Measurements from ENCODE around the gene GLG1. TPM values are rescaled to one million over a fixed set of nuclear protein-coding genes. Genes with fewer than 3 reads are reported as not detected.
A peak's percentile ranks its signal among the peaks of the same experiment; 100 is the strongest.

The GLG1 gene
- total RNA-seq, 1 donor from 2014 or later, result 153 TPM

GRCh38 chr16:74450967-74451760, 155.8 kb downstream of the GLG1 start:
- Mint-ChIP-seq H3K27ac (ENCODE audit: unreplicated experiment) (no peak overlapping the region), H3K27me3 (ENCODE audit: low read depth, unreplicated experiment) (no peaks in the 10 kb centered on the region), H3K4me1 (ENCODE audit: low read depth, unreplicated experiment) (peaks cover 37% of the 10 kb centered on the region), H3K9me3 (ENCODE audit: unreplicated experiment) (no peaks in the 10 kb centered on the region), H3K36me3 (ENCODE audit: low read depth, unreplicated experiment) (peaks cover 40% of the 10 kb centered on the region), H3K4me3 (ENCODE audit: unreplicated experiment) (no peak overlapping the region)
- H3K27me3 ChIP-seq (ENCODE audit: insufficient read depth, low read length), result no peaks in the 10 kb centered on the region
- H3K79me2 ChIP-seq (ENCODE audit: insufficient read depth, low read length), result peaks cover 5% of the 10 kb centered on the region
- H3K9me3 ChIP-seq (ENCODE audit: insufficient read depth, low read depth, low read length), result no peaks in the 10 kb centered on the region
- peaks cover 43% of the 10 kb centered on the region for H3K4me1 ChIP-seq (ENCODE audit: insufficient read depth, low read length)
- no peak for TF ChIP-seq EZH2 (IDR thresholded peaks at IDR 0.05; ENCODE audit: insufficient read depth, low read length)
- no peak for TF ChIP-seq CTCF (IDR thresholded peaks at IDR 0.05; ENCODE audit: insufficient read depth, low read depth, low read length)
- no peak for FAIRE-seq
- H3K27ac ChIP-seq (ENCODE audit: low read depth, low read length), result no peak overlapping the region
- no peak overlapping the region for H3K9ac ChIP-seq (ENCODE audit: low read length)
- peaks cover 12% of the 10 kb centered on the region for H3K36me3 ChIP-seq (ENCODE audit: insufficient read depth, low read length)
- no peak for DNase-seq (ENCODE audit: low read depth)
- no peak overlapping the region for H2AFZ ChIP-seq (ENCODE audit: low read depth, low read length)
- H4K20me1 ChIP-seq (ENCODE audit: insufficient read depth, low read length), result peaks cover 6% of the 10 kb centered on the region
- H3K4me3 ChIP-seq (ENCODE audit: insufficient read depth, low read depth, low read length), result no peak overlapping the region
- no peak overlapping the region for H3K4me2 ChIP-seq (ENCODE audit: low read length)

- DNase-seq (ENCODE audit: low read depth) (no peak), FAIRE-seq (no peak)
- peak overlapping the region; percentile 18 for H3K27ac Mint-ChIP-seq (ENCODE audit: unreplicated experiment)
- H3K4me3 Mint-ChIP-seq (ENCODE audit: unreplicated experiment), result no peak overlapping the region
- Histone ChIP-seq H3K79me2 (ENCODE audit: insufficient read depth, low read length) (peaks cover 5% of the 10 kb centered on the region), H3K4me2 (ENCODE audit: low read length) (peak overlapping the region; percentile 59), H3K27me3 (ENCODE audit: insufficient read depth, low read length) (no peaks in the 10 kb centered on the region), H4K20me1 (ENCODE audit: insufficient read depth, low read length) (peaks cover 6% of the 10 kb centered on the region), H3K9ac (ENCODE audit: low read length) (no peak overlapping the region), H3K27ac (ENCODE audit: low read depth, low read length) (peak overlapping the region; percentile 45), H3K9me3 (ENCODE audit: insufficient read depth, low read depth, low read length) (no peaks in the 10 kb centered on the region), H3K4me1 (ENCODE audit: insufficient read depth, low read length) (peaks cover 33% of the 10 kb centered on the region), H3K36me3 (ENCODE audit: insufficient read depth, low read length) (peaks cover 12% of the 10 kb centered on the region), H3K4me3 (ENCODE audit: insufficient read depth, low read depth, low read length) (no peak overlapping the region), H2AFZ (ENCODE audit: low read depth, low read length) (no peak overlapping the region)
- peaks cover 29% of the 10 kb centered on the region for H3K4me1 Mint-ChIP-seq (ENCODE audit: low read depth, unreplicated experiment)
- H3K9me3 Mint-ChIP-seq (ENCODE audit: unreplicated experiment), result no peaks in the 10 kb centered on the region
- H3K27me3 Mint-ChIP-seq (ENCODE audit: low read depth, unreplicated experiment), result no peaks in the 10 kb centered on the region
- no peak for TF ChIP-seq EZH2 (IDR thresholded peaks at IDR 0.05; ENCODE audit: insufficient read depth, low read length)
- no peak for TF ChIP-seq CTCF (IDR thresholded peaks at IDR 0.05; ENCODE audit: insufficient read depth, low read depth, low read length)
- H3K36me3 Mint-ChIP-seq (ENCODE audit: low read depth, unreplicated experiment), result peaks cover 33% of the 10 kb centered on the region
Observed at GRCh38 chr16:74450236-74450635, 156.7 kb downstream of the GLG1 start.

GRCh38 chr16:74449470-74449869, 157.4 kb downstream of the GLG1 start:
- peaks cover 26% of the 10 kb centered on the region for H3K4me1 Mint-ChIP-seq (ENCODE audit: low read depth, unreplicated experiment)
- H2AFZ ChIP-seq (ENCODE audit: low read depth, low read length), result no peak overlapping the region
- no peaks in the 10 kb centered on the region for H3K9me3 Mint-ChIP-seq (ENCODE audit: unreplicated experiment)
- H3K27me3 Mint-ChIP-seq (ENCODE audit: low read depth, unreplicated experiment), result no peaks in the 10 kb centered on the region
- TF ChIP-seq CTCF (IDR thresholded peaks at IDR 0.05; ENCODE audit: insufficient read depth, low read depth, low read length) (peak; percentile 17), EZH2 (IDR thresholded peaks at IDR 0.05; ENCODE audit: insufficient read depth, low read length) (no peak)
- DNase-seq (ENCODE audit: low read depth) (no peak), FAIRE-seq (no peak)
- peak overlapping the region; percentile 2 for H3K9ac ChIP-seq (ENCODE audit: low read length)
- peaks cover 12% of the 10 kb centered on the region for H3K36me3 ChIP-seq (ENCODE audit: insufficient read depth, low read length)
- no peak overlapping the region for H3K4me3 ChIP-seq (ENCODE audit: insufficient read depth, low read depth, low read length)
- H3K27me3 ChIP-seq (ENCODE audit: insufficient read depth, low read length), result no peaks in the 10 kb centered on the region
- no peaks in the 10 kb centered on the region for H3K9me3 ChIP-seq (ENCODE audit: insufficient read depth, low read depth, low read length)
- peak overlapping the region; percentile 88 for H3K27ac Mint-ChIP-seq (ENCODE audit: unreplicated experiment)
- H3K79me2 ChIP-seq (ENCODE audit: insufficient read depth, low read length), result peaks cover 5% of the 10 kb centered on the region
- H3K4me2 ChIP-seq (ENCODE audit: low read length), result peak overlapping the region; percentile 59
- no peak overlapping the region for H3K4me3 Mint-ChIP-seq (ENCODE audit: unreplicated experiment)
- peak overlapping the region; percentile 45 for H3K27ac ChIP-seq (ENCODE audit: low read depth, low read length)
- peaks cover 6% of the 10 kb centered on the region for H4K20me1 ChIP-seq (ENCODE audit: insufficient read depth, low read length)
- peaks cover 27% of the 10 kb centered on the region for H3K4me1 ChIP-seq (ENCODE audit: insufficient read depth, low read length)
- H3K36me3 Mint-ChIP-seq (ENCODE audit: low read depth, unreplicated experiment), result peaks cover 30% of the 10 kb centered on the region
